Erythroblast (primary cell): ENCODE data around the gene PF4V1.

ENCODE experiments used
- GATA1 ChIP-seq: IDR thresholded peaks from 2 replicates; pipeline ENCODE4 v1.6.1; 2011; ENCODE audit warnings: low read depth, mild to moderate bottlenecking, control low read depth, low read length, moderate library complexity
- POLR2A ChIP-seq: IDR thresholded peaks from 2 replicates; pipeline ENCODE4 v1.6.1; 2011; ENCODE audit warnings: mild to moderate bottlenecking, low read length

DNA sequence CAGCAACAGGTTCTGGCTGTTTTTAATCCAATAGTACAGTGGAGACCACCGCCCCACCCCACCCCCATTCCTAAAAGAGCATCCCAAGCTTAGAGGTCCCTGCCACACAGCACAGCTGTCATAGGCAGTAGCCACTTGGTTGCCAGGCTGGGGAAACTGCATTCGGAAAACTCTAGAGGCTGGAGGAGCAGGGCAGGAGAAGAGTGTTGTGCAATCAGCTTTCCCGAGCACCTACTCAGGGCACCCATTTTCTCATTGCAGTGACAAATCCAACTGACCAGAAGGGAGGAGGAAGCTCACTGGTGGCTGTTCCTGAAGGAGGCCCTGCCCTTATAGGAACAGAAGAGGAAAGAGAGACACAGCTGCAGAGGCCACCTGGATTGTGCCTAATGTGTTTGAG lies 17.2 kb downstream of the PF4V1 start:
- no peak for TF ChIP-seq POLR2A
- no peak for TF ChIP-seq GATA1
